ACC112 (cell line): ENCODE measurements around the gene MVK.

Experiments
- H2AFZ ChIP-seq: fragments of 200-600 bp; sonication (generic); one replicate; pipeline ENCODE4 v1.6.0; 2017; ENCODE audit warnings: antibody characterized with exemption, low read length; ENCODE audit not compliant: unreplicated experiment
- H3K27ac ChIP-seq: fragments of 200-600 bp; sonication (generic); 2 replicates; pipeline ENCODE4 v1.5.1; 2014; ENCODE audit warnings: low read depth, mild to moderate bottlenecking, antibody characterized with exemption, low read length, moderate library complexity
- H3K27me3 ChIP-seq: fragments of 200-600 bp; sonication (generic); 2 replicates; pipeline ENCODE4 v1.6.1; 2014; ENCODE audit warnings: mild to moderate bottlenecking, antibody characterized with exemption, low read length, moderate library complexity, mixed read lengths; ENCODE audit not compliant: insufficient read depth
- H3K36me3 ChIP-seq: fragments of 200-600 bp; sonication (generic); 2 replicates; pipeline ENCODE4 v1.6.1; 2016; ENCODE audit warnings: mild to moderate bottlenecking, antibody characterized with exemption, low read length, moderate library complexity, mixed read lengths; ENCODE audit not compliant: insufficient read depth
- H3K4me1 ChIP-seq: fragments of 200-600 bp; sonication (generic); one replicate; pipeline ENCODE4 v1.6.1; 2016; ENCODE audit warnings: low read length, mixed read lengths; ENCODE audit not compliant: insufficient read depth, unreplicated experiment, control insufficient read depth
- H3K4me3 ChIP-seq: fragments of 200-600 bp; sonication (generic); 2 replicates; pipeline ENCODE4 v1.5.1; 2014; ENCODE audit warnings: mild to moderate bottlenecking, low read depth, low read length
- H3K79me2 ChIP-seq: fragments of 200-600 bp; sonication (generic); one replicate; pipeline ENCODE4 v1.6.0; 2016; ENCODE audit warnings: low read length; ENCODE audit not compliant: control insufficient read depth, unreplicated experiment, insufficient read depth

The MVK gene

DNA sequence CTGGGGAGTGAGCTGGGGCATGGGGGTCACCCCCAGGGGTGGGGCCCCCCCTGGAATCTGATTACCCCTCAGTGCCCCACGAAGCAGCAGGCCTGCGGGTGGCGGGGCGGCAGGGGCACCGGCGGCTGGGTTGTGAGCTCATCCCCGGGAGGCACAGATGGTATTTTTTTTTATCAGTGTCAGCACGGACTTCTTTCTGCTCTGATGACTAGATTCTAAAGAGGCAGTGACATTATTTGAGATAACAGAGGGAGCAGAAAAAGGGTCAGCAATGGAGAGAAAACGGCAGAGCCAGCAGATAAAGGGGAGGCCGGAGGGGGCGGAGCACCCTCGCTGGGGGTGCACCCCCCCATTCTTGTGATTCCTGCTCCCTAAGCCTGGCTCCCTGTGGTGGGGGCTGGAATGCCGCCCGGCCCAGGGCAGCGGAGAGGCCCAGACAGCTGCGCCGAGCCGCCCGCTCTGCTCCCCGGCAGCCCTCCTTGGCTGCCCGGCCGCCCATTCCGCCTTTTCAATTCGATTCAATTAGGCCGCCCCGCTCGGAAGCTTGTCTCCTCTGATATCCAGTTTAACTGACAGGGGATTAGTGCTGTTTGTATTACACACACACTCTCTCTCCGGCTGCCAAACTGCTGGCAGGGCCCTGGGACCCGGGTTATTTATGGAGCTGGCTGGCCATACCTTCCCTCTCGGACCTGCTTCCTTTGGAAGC lies 32.9 kb downstream of the MVK start:
- Histone ChIP-seq H3K36me3 (no peaks in the 10 kb centered on the region), H2AFZ (no peak overlapping the region), H3K79me2 (no peaks in the 10 kb centered on the region), H3K4me3 (no peak overlapping the region), H3K4me1 (no peaks in the 10 kb centered on the region), H3K27ac (no peak overlapping the region), H3K27me3 (peaks cover 23% of the 10 kb centered on the region)

DNA sequence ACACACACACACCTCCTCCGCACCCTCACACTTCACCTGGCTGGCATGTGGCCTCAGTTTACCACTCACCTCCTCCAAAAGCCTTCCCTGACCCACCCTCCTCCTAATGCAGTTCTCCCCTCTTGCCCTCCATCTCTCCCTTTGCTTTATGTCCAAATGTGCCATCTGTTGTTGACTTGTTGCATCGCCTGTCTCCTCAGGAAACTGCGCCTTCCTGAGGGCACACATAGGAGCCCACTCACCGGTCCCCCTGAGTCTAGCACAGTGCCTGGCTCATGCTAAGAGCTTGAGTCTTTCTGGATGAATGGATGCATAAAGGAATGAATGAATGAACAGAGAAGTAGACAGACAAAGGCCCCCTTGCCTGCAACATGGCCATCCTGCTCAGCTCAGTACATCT lies 34.0 kb downstream of the MVK start:
- Histone ChIP-seq H2AFZ (no peak overlapping the region), H3K27me3 (peaks cover 30% of the 10 kb centered on the region), H3K36me3 (no peaks in the 10 kb centered on the region), H3K79me2 (no peaks in the 10 kb centered on the region), H3K4me1 (no peaks in the 10 kb centered on the region), H3K4me3 (no peak overlapping the region), H3K27ac (no peak overlapping the region)

DNA sequence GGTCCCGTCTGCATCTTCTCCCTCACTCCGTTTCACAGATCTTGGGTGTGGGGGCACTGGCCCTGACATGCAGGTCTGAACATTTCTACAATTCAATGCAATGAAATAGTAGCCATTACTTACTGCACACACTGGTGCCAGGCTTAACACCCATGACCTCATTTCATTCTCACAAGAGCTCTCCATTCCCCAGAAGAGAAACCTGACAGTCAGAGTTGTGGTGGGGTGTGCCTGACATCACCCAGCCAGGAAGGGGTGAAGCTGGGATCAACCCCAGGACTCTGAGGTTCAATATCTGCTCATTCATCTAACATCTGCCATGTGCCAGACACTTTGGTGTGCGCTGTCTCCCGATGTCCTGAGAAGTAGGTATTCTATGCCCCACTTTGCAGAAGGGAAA lies 34.7 kb downstream of the MVK start:
- no peak overlapping the region for H3K27ac ChIP-seq
- no peaks in the 10 kb centered on the region for H3K79me2 ChIP-seq
- H3K36me3 ChIP-seq, result no peaks in the 10 kb centered on the region
- peaks cover 37% of the 10 kb centered on the region for H3K27me3 ChIP-seq
- no peak overlapping the region for H3K4me3 ChIP-seq
- H3K4me1 ChIP-seq, result no peaks in the 10 kb centered on the region
- H2AFZ ChIP-seq, result no peak overlapping the region

DNA sequence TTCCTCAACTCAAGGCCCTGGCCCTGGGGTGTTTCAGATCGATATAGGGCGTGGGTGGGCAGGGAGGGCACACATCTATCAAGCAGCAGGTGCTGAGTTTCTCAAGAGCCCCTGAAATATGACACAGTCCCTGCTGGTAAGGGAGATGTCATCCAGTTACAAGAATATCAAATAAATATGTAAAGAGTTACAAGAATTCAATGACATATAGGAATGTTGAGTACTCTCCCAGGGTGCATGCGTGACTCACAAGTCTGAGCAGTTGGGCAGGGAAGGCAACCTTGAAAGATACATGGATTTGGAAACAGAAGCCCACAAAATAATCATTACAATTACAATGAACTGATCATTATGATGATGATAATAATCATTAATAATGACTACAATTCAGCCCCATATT lies 35.2 kb downstream of the MVK start:
- Histone ChIP-seq H3K4me3 (no peak overlapping the region), H3K4me1 (no peaks in the 10 kb centered on the region), H3K79me2 (no peaks in the 10 kb centered on the region), H3K27me3 (peaks cover 42% of the 10 kb centered on the region), H3K36me3 (no peaks in the 10 kb centered on the region), H2AFZ (no peak overlapping the region), H3K27ac (no peak overlapping the region)

DNA sequence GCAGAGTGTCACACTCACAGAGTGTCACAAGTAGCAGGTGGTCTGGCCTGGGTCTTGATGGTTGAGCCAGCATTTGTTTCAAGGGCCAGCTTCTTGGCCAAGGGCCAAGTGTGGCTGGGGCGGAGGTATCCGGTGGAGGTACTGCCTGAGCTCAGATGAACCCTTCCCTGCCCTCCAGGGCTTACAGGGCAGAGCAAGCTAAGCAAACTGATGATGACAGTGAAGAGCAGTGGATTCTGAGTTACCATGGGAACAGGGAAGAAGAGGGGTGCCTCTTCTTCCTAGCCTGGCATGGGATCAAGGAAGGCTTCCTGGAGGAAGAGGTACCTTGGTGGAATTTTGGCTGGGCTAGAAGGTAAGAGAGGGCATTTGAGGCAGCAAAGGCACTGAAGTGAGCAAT lies 35.7 kb downstream of the MVK start:
- no peak overlapping the region for H3K4me3 ChIP-seq

DNA sequence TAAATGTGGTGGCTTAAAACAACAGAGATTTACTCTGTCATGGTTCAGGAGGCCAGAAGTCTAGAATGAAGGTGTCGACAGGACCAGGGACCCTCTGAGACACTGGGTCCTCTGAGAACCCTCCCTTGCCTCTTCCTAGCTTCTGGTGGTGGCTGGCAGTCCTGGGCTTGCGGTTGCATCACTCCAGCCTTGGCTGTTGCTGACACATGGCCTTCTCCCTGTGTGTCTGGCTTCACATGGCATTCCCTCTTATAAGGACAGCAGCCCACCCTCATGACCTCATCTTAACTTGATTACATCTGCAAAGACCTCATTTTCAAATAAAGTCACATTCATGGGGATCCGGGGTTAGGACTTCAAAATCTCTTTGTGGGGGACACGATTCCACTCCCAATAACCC lies 36.9 kb downstream of the MVK start:
- Histone ChIP-seq H3K27ac (no peak overlapping the region), H2AFZ (no peak overlapping the region), H3K4me1 (no peaks in the 10 kb centered on the region), H3K4me3 (no peak overlapping the region), H3K27me3 (peaks cover 54% of the 10 kb centered on the region), H3K36me3 (no peaks in the 10 kb centered on the region), H3K79me2 (no peaks in the 10 kb centered on the region)

More for the DNA sequence above, 35.7 kb downstream of the MVK start:
- Histone ChIP-seq H2AFZ (no peak overlapping the region), H3K79me2 (no peaks in the 10 kb centered on the region), H3K36me3 (no peaks in the 10 kb centered on the region), H3K27me3 (peaks cover 48% of the 10 kb centered on the region), H3K4me1 (no peaks in the 10 kb centered on the region), H3K27ac (no peak overlapping the region)

DNA sequence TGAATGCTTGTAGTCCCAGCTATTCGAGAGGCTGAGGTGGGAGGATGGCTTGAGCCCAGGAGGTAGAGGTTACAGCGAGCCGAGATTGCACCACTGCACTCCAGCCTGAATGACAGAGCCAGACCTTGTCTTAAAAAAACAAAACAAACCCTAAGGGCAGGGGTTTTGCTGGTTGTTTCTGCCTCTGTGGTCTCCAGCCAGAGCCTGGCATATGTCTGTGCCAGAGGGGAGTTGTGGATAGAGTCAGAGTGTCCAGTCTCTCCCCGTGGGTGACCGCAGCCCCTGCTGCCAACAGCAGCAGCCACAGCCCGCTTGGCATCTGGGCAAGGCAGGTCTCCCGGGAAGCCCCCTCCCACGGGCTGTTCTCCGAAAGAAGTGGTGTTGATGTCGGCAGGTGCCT lies 37.6 kb downstream of the MVK start:
- no peaks in the 10 kb centered on the region for H3K4me1 ChIP-seq
- H3K4me3 ChIP-seq, result no peak overlapping the region
- no peaks in the 10 kb centered on the region for H3K36me3 ChIP-seq

DNA sequence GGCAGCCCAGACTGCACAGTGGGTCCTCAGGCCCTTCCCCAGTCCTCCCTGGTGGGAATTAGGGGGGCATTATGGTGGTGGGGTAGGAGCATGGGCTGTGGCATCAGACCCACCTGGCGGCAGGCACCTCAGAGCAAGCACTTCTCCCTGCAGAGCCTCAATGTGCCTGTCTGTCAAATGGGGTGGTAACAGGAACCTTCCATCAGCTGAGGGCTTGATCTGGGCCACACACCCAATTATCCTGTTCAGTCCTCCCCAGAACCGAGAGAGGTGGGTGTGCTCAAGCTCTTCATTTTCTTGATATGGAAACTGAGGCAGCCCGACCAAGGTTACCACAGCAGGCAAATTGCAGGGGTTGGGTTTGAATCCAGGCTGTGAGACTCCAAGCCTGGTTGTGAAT lies 38.4 kb downstream of the MVK start:
- H2AFZ ChIP-seq, result no peak overlapping the region
- no peaks in the 10 kb centered on the region for H3K36me3 ChIP-seq
- H3K27ac ChIP-seq, result no peak overlapping the region
- H3K4me3 ChIP-seq, result no peak overlapping the region
- H3K79me2 ChIP-seq, result no peaks in the 10 kb centered on the region
- no peaks in the 10 kb centered on the region for H3K4me1 ChIP-seq
- H3K27me3 ChIP-seq, result peaks cover 68% of the 10 kb centered on the region

More for the DNA sequence above, 37.6 kb downstream of the MVK start:
- H3K27ac ChIP-seq, result no peak overlapping the region
- peaks cover 61% of the 10 kb centered on the region for H3K27me3 ChIP-seq
- H3K79me2 ChIP-seq, result no peaks in the 10 kb centered on the region
- no peak overlapping the region for H2AFZ ChIP-seq

DNA sequence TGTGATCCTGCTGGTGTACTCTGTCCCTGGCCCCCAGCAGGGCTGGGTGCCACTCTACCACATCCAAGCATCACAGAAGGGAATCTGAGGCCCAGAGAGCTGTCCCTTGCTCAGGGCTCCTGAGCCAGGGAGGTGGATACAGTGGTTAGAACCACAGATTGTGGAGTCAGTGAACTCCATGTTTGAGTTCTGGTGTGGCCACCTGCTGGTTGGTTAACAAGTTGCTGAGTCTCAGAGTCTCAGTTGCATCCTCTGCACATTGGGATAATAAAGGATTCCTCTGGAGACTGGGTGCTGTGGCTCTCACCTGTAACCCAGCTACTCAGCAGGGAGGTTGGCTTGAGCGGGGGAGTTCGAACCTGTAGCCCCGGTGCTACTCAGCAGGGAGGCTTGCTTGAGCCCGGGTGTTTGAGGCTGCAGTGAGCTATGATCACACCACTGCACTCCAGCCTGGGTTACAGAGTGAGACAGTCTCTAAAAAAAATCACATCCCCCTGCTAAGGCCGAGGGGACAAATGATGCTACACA lies 39.4 kb downstream of the MVK start:
- H3K79me2 ChIP-seq, result no peaks in the 10 kb centered on the region

DNA sequence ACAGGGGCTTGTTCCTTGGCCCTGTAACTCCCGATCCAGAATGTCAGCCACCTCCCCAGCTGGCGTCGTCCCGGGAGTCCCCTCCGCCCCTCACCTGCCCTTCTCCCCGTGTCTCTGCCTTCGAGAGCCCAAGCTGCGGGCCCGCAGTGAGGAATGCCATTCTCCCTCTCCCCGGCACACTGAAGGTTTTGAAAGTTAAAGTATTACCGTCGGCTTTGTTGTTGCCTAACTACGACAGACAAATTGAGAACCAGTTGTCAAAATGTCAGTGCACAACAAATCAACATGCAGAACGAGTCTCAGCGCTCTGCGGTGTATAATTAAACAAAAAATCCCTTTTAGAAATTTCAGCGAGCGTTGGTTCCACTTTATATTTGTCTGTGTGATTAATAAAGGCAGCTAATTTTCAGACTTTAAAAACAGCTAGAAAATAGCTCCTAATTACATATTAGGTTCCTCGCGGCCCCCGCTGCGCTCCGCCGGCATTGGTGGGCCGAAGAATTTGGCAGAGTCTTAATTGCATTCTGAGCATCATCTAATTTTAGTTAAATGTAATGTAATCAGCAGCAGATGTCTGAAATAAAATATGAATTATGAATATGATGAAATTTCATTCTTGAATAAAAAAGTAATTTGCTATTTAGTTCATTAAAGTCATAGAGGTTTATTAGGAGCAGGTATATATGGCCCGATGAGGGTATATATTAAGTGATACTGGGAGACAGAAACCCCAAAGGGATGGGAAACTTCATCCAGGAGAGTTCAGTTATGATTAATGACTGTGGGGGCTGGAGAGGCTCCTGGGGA lies 40.3 kb downstream of the MVK start:
- no peaks in the 10 kb centered on the region for H3K79me2 ChIP-seq
- no peaks in the 10 kb centered on the region for H3K4me1 ChIP-seq
- no peak overlapping the region for H2AFZ ChIP-seq
- H3K36me3 ChIP-seq, result no peaks in the 10 kb centered on the region
- H3K27me3 ChIP-seq, result peaks cover 83% of the 10 kb centered on the region
- H3K4me3 ChIP-seq, result no peak overlapping the region
- H3K27ac ChIP-seq, result no peak overlapping the region

More for the DNA sequence above, 39.4 kb downstream of the MVK start:
- Histone ChIP-seq H3K36me3 (no peaks in the 10 kb centered on the region), H3K27me3 (peaks cover 79% of the 10 kb centered on the region), H3K4me1 (no peaks in the 10 kb centered on the region), H3K4me3 (no peak overlapping the region), H3K27ac (no peak overlapping the region), H2AFZ (no peak overlapping the region)
